SK-N-SH (cell line): Measurements from ENCODE around the gene CLASP1.

ENCODE experiments used
- CTCF ChIP-seq: fragments of 200-600 bp; sonication (generic); IDR thresholded peaks from 2 replicates; pipeline ENCODE4 v1.6.1; 2017; ENCODE audit warnings: antibody characterized with exemption, mild to moderate bottlenecking, moderate library complexity
- EZH2phosphoT487 ChIP-seq: fragments of 200-600 bp; sonication (generic); IDR thresholded peaks from 2 replicates; pipeline ENCODE4 v1.6.1; 2017; ENCODE audit warnings: low read depth, mixed run types, mild to moderate bottlenecking, antibody characterized with exemption, moderate library complexity, borderline replicate concordance
- GABPA ChIP-seq: IDR thresholded peaks from 2 replicates; pipeline ENCODE4 v1.4.0; 2012; ENCODE audit warnings: low read depth, mild to moderate bottlenecking
- MXI1 ChIP-seq: IDR thresholded peaks from 2 replicates; pipeline ENCODE4 v1.6.1; 2012; ENCODE audit warnings: mild to moderate bottlenecking, low read depth, low read length, improper control_type of control experiment
- POLR2AphosphoS5 ChIP-seq: IDR thresholded peaks from 2 replicates; pipeline ENCODE4 v1.6.1; 2012; ENCODE audit warnings: low read depth, low read length
- RAD21 ChIP-seq: IDR thresholded peaks from 2 replicates; pipeline ENCODE4 v1.6.1; 2012; ENCODE audit warnings: mild to moderate bottlenecking, low read length
- RXRA ChIP-seq: IDR thresholded peaks from 2 replicates; pipeline ENCODE4 v1.4.0; 2012; ENCODE audit warnings: low read depth, mild to moderate bottlenecking, borderline replicate concordance
- SMC3 ChIP-seq: IDR thresholded peaks from 2 replicates; pipeline ENCODE4 v1.6.1; 2012; ENCODE audit warnings: low read depth, low read length, improper control_type of control experiment
- TAF1 ChIP-seq: IDR thresholded peaks from 2 replicates; pipeline ENCODE4 v1.6.1; 2012; ENCODE audit warnings: low read depth, mild to moderate bottlenecking, low read length, moderate library complexity, borderline replicate concordance
- TEAD4 ChIP-seq: IDR thresholded peaks from 2 replicates; pipeline ENCODE4 v1.4.0; 2012; ENCODE audit warnings: mild to moderate bottlenecking, borderline replicate concordance; ENCODE audit not compliant: insufficient read depth

- no peak for TF ChIP-seq SMC3
- TF ChIP-seq CTCF, result no peak
- TF ChIP-seq RAD21, result no peak
- no peak for TF ChIP-seq TEAD4
- no peak for TF ChIP-seq TAF1
- no peak for TF ChIP-seq EZH2phosphoT487
- no peak for TF ChIP-seq RXRA
- TF ChIP-seq MXI1, result no peak
- TF ChIP-seq POLR2AphosphoS5, result no peak
- no peak for TF ChIP-seq GABPA
Measured at GRCh38 chr2:121564905-121565304, 84.4 kb downstream of the CLASP1 start.
